IPS DF 6.9 (cell line): Measurements from ENCODE around the gene SPIRE1.
"Not testable (repeated sequence)": the region's sequence is repeated elsewhere in the genome, so short reads cannot be mapped to it uniquely, and the experiment has no call there.

Experiments used
- DNase-seq: peaks from one replicate; pipeline ENCODE4 v3.0.0-alpha.2; 2013; ENCODE audit warnings: low read depth, low spot score
- H3K27ac ChIP-seq: one replicate; pipeline ENCODE4 v1.5.1; 2013; ENCODE audit warnings: low read length, control low read depth
- H3K27me3 ChIP-seq: 2 replicates; pipeline ENCODE4 v1.6.1; 2013; ENCODE audit warnings: mild to moderate bottlenecking, low read length; ENCODE audit not compliant: control insufficient read depth, insufficient read depth
- H3K36me3 ChIP-seq: 2 replicates; pipeline ENCODE4 v1.6.1; 2013; ENCODE audit warnings: low read length; ENCODE audit not compliant: control insufficient read depth, insufficient read depth
- H3K4me1 ChIP-seq: 2 replicates; pipeline ENCODE4 v1.6.1; 2013; ENCODE audit warnings: low read length; ENCODE audit not compliant: control insufficient read depth, insufficient read depth
- H3K4me3 ChIP-seq: 2 replicates; pipeline ENCODE4 v1.5.1; 2013; ENCODE audit warnings: mild to moderate bottlenecking, low read length
- H3K9me3 ChIP-seq: 2 replicates; pipeline ENCODE4 v1.6.1; 2013; ENCODE audit warnings: low read length, inconsistent platforms; ENCODE audit not compliant: control insufficient read depth, insufficient read depth
- WGBS: extraction: QIAGEN DNeasy Blood & Tissue Kit; methylation state at CpG from one replicate; pipeline ENCODE4 v1.1.7; 2013; ENCODE audit warnings: mixed read lengths, missing lambda C conversion rate; ENCODE audit not compliant: insufficient read length, insufficient coverage; 5-methylcytosine and 5-hydroxymethylcytosine counted together

Gene SPIRE1

DNA sequence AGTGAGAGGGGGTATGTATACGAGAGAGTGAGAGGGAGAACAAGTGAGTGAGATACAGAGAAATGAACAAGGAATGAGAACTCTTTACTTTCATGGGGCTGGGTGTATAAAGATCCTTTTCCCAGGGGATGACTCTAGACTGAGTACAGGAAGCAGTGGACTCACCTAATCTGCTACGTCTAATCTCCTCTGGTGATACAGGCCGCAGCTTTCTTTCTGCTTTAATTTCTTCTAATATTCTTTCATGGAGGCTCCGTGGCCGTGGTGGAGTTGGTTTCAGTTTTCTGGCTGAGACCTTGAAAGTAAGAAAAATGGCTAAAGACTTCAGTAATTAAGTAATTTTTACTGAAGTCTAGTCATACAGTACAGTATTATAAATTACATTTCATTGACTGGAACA, 165.0 kb downstream of the SPIRE1 start:
- Histone ChIP-seq H3K9me3 (no peaks in the 10 kb centered on the region), H3K4me1 (no peaks in the 10 kb centered on the region), H3K27ac (no peak overlapping the region), H3K27me3 (no peaks in the 10 kb centered on the region), H3K36me3 (no peaks in the 10 kb centered on the region), H3K4me3 (no peak overlapping the region)
- WGBS, result 100% methylated on average over 1 of the region's 5 CpGs
- no peak for DNase-seq

DNA sequence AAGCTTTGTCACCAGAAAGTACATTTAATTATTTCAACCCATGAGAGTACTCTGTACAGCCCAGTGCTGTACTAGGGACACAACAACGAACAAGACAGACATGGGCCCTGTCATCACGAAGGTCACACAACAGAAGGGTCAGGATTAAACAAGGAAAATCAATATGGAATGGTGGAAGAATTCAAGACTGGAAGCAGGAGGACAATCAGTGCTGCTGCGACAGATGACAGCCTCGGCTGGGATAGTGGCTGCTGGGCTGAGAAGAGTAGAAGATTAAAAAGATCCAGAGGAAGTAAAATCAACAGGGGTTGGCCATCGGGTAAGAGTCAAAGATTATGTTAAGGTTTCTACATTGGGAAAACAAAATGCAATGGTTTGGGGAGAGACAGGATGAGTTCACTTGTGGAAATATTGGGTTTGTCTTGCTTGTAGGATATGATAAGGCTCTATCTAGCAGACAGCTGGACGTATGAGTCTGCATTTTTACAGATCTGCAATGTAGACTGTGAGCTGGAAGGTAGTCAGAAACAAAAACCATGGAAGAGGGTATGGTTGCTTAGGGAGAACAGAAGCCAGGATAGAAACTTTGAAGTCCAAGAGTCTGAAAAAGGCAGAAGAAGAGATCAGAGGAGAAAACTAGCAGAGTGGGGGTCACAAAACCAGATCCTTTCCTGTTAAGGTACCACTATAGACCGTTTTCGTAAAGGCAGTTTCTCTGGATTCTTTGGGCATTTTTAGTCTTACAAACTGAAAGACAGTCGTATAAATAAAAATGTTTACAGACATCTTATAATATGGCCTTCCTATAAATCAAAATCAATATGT, 166.1 kb downstream of the SPIRE1 start:
- no CpG with 5 or more reads among the region's 9 CpGs for WGBS

DNA sequence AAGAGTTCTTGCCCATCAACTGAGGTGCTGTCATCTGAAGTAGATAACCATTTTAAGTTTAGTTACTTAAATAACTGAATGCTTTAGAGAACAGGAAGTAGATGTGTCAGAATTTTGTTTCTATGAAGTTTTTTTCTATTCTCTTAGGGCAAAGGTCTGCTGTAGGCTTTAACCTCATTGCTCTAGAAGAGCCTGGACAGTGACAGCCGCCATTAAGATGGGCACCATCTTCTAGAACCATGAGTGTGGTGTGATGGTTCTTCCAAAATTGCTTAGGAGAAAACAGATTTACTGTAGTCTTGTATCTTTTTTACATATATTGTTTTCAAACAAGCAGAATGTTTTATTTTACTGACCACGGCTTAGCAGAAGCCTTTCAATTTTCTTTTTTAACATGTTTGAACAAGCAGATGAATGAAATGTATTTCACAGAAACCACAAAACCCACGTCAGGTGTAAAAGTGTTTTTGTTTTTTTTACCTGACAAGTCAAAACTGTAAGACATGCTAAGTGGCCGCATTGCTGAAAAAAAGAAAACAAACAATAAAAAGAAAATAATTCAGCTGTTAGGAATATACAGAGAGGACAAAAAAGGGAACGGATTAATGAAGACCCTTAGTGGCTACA, 172.3 kb downstream of the SPIRE1 start:
- no peaks in the 10 kb centered on the region for H3K4me1 ChIP-seq
- no peaks in the 10 kb centered on the region for H3K36me3 ChIP-seq
- H3K9me3 ChIP-seq, result no peaks in the 10 kb centered on the region
- WGBS, result no CpG with 5 or more reads among the region's 5 CpGs
- H3K27me3 ChIP-seq, result no peaks in the 10 kb centered on the region
- H3K4me3 ChIP-seq, result no peak overlapping the region
- no peak for DNase-seq
- H3K27ac ChIP-seq, result no peak overlapping the region

More for the DNA sequence above, 166.1 kb downstream of the SPIRE1 start:
- Histone ChIP-seq H3K9me3 (no peaks in the 10 kb centered on the region), H3K4me3 (no peak overlapping the region), H3K36me3 (no peaks in the 10 kb centered on the region), H3K4me1 (no peaks in the 10 kb centered on the region), H3K27me3 (no peaks in the 10 kb centered on the region), H3K27ac (no peak overlapping the region)
- no peak for DNase-seq

DNA sequence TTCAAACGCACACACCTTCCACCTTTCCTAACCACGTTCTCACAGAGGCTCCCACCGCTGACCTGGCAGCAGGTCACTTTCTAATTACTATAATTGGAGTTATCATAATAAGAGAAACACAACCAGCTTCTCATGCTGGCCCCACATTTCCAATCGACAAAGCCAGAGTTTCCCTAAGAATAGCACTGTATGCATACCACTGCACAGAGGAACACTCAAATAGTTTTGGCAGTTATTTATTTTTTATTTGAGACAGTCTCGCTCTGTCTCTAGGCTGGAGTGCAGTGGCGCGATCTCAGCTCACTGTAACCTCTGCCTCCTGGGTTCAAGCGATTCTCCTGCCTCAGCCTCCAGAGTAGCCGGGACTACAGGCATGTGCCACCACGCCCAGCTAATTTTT, 176.0 kb downstream of the SPIRE1 start:
- DNase-seq, H3K36me3 ChIP-seq, H3K27me3 ChIP-seq, H3K4me1 ChIP-seq, H3K4me3 ChIP-seq, H3K9me3 ChIP-seq, H3K27ac ChIP-seq: not testable (repeated sequence)
- no CpG with 5 or more reads among the region's 10 CpGs for WGBS

DNA sequence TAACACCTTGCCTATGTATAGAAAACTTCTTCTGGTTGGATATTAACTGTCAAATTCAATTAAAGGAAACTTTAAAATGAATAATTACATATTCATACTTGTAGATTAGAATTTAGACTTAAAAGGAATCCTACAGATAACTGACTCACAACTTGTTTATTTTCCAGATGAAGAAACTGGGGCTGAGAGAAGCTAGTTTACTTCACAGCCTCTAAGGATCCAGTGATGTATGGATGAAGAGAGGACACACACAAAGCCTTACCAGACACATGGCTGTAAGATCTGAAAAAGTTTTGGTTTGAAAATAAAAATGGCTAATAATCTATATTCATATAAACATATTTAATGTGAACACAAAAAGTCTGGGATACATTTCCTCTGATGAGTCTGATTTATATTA, 177.9 kb downstream of the SPIRE1 start:
- H3K4me1 ChIP-seq, result no peaks in the 10 kb centered on the region
- no peaks in the 10 kb centered on the region for H3K9me3 ChIP-seq
- no peak overlapping the region for H3K27ac ChIP-seq
- no peak for DNase-seq
- H3K36me3 ChIP-seq, result no peaks in the 10 kb centered on the region
- H3K4me3 ChIP-seq, result no peak overlapping the region
- no peaks in the 10 kb centered on the region for H3K27me3 ChIP-seq

DNA sequence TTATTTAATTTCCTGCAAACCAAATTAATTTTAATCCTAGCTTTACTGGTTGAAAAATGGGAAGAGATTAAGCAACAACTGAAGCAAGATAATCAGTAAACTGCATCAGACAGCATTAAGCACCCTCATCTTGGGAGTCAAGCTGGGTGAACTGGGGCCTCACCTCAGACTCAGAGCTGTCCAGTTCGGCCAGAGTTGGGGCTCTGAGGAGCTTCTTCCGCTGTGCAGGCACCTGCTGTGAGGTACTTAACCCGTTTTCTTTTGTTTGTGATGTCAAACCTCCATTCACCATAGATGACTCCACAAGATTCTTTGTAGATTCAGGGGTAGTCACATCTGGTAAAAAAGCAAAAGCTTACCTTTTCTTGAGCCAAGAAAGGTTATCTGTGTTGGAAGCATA, 178.4 kb downstream of the SPIRE1 start:
- H3K4me3 ChIP-seq, result no peak overlapping the region
- no peaks in the 10 kb centered on the region for H3K9me3 ChIP-seq
- no peaks in the 10 kb centered on the region for H3K4me1 ChIP-seq
- DNase-seq, result no peak
- no peaks in the 10 kb centered on the region for H3K27me3 ChIP-seq
- H3K36me3 ChIP-seq, result no peaks in the 10 kb centered on the region
- no CpG with 5 or more reads among the region's 3 CpGs for WGBS
- H3K27ac ChIP-seq, result no peak overlapping the region

DNA sequence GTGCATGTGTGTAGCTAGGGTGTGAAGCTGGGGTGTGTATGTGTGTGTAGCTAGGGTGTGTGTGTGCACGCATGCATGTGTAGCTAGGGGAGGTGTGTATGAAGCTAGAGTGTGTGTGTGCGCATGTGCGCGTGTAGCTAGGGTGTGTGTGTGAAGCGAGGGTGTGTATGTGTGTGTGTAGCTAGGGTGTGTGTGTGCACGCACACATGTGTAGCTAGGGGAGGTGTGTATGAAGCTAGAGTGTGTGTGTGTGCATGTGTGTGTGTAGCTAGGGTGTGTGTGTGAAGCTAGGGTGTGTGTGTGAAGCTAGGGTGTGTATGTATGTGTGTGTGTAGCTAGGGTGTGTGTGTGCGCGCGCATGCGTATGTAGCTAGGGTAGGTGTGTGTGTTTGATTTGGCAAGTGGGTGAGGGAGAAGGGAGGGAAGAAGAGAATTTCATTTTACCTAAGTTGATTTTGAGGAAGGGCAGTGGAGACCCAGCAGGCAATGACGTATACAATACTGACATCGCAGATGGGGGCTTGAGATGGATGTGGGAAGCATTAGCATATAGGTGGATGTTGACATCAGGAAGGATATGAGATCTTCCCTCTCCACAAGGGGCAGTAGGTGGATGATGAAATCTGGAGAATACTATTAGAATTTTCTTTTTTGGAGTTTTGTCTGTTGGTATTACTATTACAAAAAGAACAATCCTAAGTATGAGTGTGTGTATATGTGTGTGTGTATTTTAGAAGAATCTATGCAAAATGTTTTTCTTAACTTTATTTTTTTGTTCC, 179.4 kb downstream of the SPIRE1 start:
- no peak for DNase-seq
- 100% methylated on average over 4 of the region's 12 CpGs for WGBS
- Histone ChIP-seq H3K36me3 (no peaks in the 10 kb centered on the region), H3K4me1 (no peaks in the 10 kb centered on the region), H3K27me3 (no peaks in the 10 kb centered on the region), H3K27ac (no peak overlapping the region), H3K4me3 (no peak overlapping the region), H3K9me3 (no peaks in the 10 kb centered on the region)

DNA sequence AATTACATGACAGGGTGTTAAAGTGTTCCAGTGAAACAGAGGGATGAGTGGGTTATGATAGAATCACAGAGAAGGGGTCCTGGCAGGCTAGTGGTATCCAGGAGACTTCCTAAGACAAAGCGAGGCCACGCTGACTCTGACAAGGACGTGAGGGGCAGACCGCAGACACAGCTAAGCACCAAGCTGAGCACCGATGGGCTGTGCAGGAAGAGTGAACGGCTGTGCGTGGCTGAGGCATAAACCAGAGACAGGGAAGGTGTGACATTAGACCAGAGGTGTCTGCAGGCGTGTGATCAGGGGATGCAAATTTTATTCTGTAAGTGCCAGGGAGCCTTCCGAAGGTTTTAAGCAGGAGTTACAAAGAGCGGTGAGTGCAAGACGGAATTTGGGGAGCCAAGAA, 180.3 kb downstream of the SPIRE1 start:
- H3K9me3 ChIP-seq, result no peaks in the 10 kb centered on the region
- no CpG with 5 or more reads among the region's 11 CpGs for WGBS

DNA sequence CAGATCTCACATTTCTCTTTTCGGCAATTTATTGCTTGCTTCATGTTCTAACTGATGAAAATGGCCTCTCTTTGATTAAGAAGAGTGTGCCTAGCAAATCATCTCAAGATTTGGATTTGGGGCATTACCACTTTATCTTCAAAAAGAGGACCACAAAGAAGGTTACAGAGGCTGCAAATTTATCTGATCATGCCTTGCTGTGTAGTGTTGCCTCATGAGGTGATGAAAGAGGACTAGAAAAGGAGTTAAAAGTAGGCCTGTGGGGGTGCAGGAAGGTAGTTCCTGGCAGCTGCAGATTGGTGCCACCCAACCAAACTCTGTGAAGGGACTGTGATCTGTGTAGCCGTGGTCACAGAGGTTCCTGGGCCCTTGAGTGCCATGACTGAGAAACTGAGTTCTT, 181.0 kb downstream of the SPIRE1 start:
- Histone ChIP-seq H3K4me3 (no peak overlapping the region), H3K27ac (no peak overlapping the region), H3K4me1 (no peaks in the 10 kb centered on the region), H3K27me3 (no peaks in the 10 kb centered on the region), H3K9me3 (no peaks in the 10 kb centered on the region), H3K36me3 (no peaks in the 10 kb centered on the region)
- no peak for DNase-seq
- WGBS, result no CpG with 5 or more reads among the region's 2 CpGs

More for the DNA sequence above, 180.3 kb downstream of the SPIRE1 start:
- no peak for DNase-seq
- Histone ChIP-seq H3K27me3 (no peaks in the 10 kb centered on the region), H3K36me3 (no peaks in the 10 kb centered on the region), H3K4me3 (no peak overlapping the region), H3K4me1 (no peaks in the 10 kb centered on the region), H3K27ac (no peak overlapping the region)

DNA sequence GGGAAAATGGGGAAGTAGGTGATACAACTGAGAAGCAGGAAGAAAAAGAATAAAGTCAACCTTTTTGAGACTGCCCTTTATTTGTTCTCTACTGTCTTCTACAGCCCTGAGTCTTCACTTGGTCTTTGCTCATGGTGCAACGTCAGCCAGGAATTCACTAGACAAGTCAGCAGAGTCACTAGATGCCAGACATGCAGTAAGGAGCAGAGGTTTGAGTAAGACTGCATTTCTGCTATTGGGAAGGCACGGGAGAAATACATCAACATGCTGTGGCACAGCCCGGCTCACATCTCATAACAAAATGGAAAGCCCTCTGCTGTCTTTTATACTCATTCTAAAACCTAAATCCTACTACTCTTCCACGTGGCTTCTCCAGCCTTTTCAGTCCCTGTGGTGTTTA, 183.0 kb downstream of the SPIRE1 start:
- WGBS, result no CpG with 5 or more reads among the region's 4 CpGs
- no peaks in the 10 kb centered on the region for H3K27me3 ChIP-seq
- DNase-seq, result no peak

More for the DNA sequence above, 183.0 kb downstream of the SPIRE1 start:
- H3K27ac ChIP-seq, result no peak overlapping the region
- H3K36me3 ChIP-seq, result no peaks in the 10 kb centered on the region
- no peaks in the 10 kb centered on the region for H3K9me3 ChIP-seq
- H3K4me1 ChIP-seq, result no peaks in the 10 kb centered on the region
- H3K4me3 ChIP-seq, result no peak overlapping the region
